Adrenal gland (tissue), 12 donors: ENCODE measurements around the gene ARHGEF39. TPM values are rescaled to one million over a fixed set of nuclear protein-coding genes. Genes with fewer than 3 reads are reported as not detected.

ENCODE experiments used
- DNase-seq, 7 donors: peaks; one replicate each; pipeline ENCODE4 v3.0.0-alpha.2; 2019 to 2020
- H3K27ac ChIP-seq, 5 donors: fragments of 200-600 bp; sonication (generic) in 4 of 5; 1 replicate in 3 of 5; 2 replicates in 2 of 5; pipeline versions ENCODE4 v1.5.1 to v1.8.0; 2016 to 2020; ENCODE audit warnings: mild to moderate bottlenecking in 1 of 5
- H3K27me3 ChIP-seq: fragments of 200-600 bp; 2 replicates; pipeline ENCODE4 v1.8.0; 2021
- H3K36me3 ChIP-seq, 2 donors: fragments of 200-600 bp; replicated peaks in 1 of 2; 1 replicate in 1 of 2; 2 replicates in 1 of 2; pipeline versions ENCODE4 v1.5.1 to v1.8.0; 2018 to 2022
- H3K4me1 ChIP-seq, 2 donors: fragments of 200-600 bp; replicated peaks in 1 of 2; 1 replicate in 1 of 2; 2 replicates in 1 of 2; pipeline versions ENCODE4 v1.5.1 to v1.8.0; 2018 to 2021
- H3K4me3 ChIP-seq, 4 donors: fragments of 200-600 bp; sonication (generic) in 3 of 4; one replicate each; pipeline ENCODE4 v1.5.1; 2016 to 2018
- H3K9me3 ChIP-seq, 3 donors: fragments of 200-600 bp; sonication (generic) in 1 of 3; replicated peaks in 1 of 3; 1 replicate in 2 of 3; 2 replicates in 1 of 3; pipeline versions ENCODE4 v1.5.1 to v1.8.0; 2016 to 2021
- CTCF ChIP-seq, 6 experiments: fragments of 450-650 bp in 4 of 6; fragments of 200-600 bp in 2 of 6; sonication (generic) in 1 of 6; IDR thresholded peaks; 1 replicate in 5 of 6; 2 replicates in 1 of 6; pipeline versions ENCODE4 v1.5.1 to v1.8.0; 2016 to 2021; ENCODE audit warnings: antibody characterized with exemption in 6 of 6, mild to moderate bottlenecking in 2 of 6, moderate library complexity in 1 of 6
- POLR2A ChIP-seq, 2 donors: fragments of 450-650 bp; IDR thresholded peaks; one replicate each; pipeline ENCODE4 v1.6.1; 2017; ENCODE audit warnings: antibody characterized with exemption in 2 of 2, mild to moderate bottlenecking in 2 of 2, moderate library complexity in 1 of 2
- WGBS, 4 donors: extraction: QIAGEN DNeasy Blood & Tissue Kit in 2 of 4; methylation state at CpG; one replicate each; pipeline versions ENCODE4 v1.1.5 to v1.1.7; 2013 to 2017; 5-methylcytosine and 5-hydroxymethylcytosine counted together
- intact Hi-C, 2 donors: fragments of 100-400 bp; cut with DNase I; formaldehyde crosslinking; loops; one replicate each; pipeline versions ENCODE4 v1.14.1 to v1.15.0; 2022 to 2023
- polyA plus RNA-seq, 3 donors: library from polyadenylated mRNA; stranded (reverse); fragments of 200-250 nt in 2 of 3; fragments of 350-450 nt in 1 of 3; fragmentation: Illumina TruSeq in 1 of 3; extraction: RNeasy Lipid Tissue Mini Kit (QIAGEN cat#74804) in 1 of 3; gene quantifications; one replicate each; pipeline ENCODE4 v1.2.3, GENCODE V29; 2013 to 2014
- total RNA-seq, 9 donors: library from RNA; depleted of rRNA in 4 of 9; stranded (reverse); fragments of >200 nt in 4 of 9; fragments of 120-200 nt in 1 of 9; fragmentation: NEBNext Ultra II Directional in 1 of 9; extraction: Animal tissue kit (Norgen Biotek cat#: 25700) in 1 of 9; gene quantifications; one replicate each; pipeline versions ENCODE4 v1.1.0 to v1.2.4, GENCODE V29; 2013 to 2023
- donor health status: healthy with polysubstance abuse.
- donor health status: Bipolar disorder and iron deficiency.
- donor health status: DM: yes; HTN: yes; CAD: no.
- donor health status: DM: no; HTN: no; CAD: no.
- donor health status: DM: no; HTN: no; CAD: no.
- donor health status: DM: yes; HTN: yes; CAD: no.

The ARHGEF39 gene
- total and polyA plus RNA-seq, 12 donors: 0.42 to 18.4 (median 1.2) TPM

- no peaks in the 10 kb centered on the region for H3K36me3 ChIP-seq
- 49 to 54% (median 51%) methylated on average over 2 to 10 of the region's 10 CpGs for WGBS, 4 donors
- no peaks in the 10 kb centered on the region for H3K27me3 ChIP-seq
- peak within 1 kb of the TSS in 1 of 5 donors; percentile 13 for H3K27ac ChIP-seq
- no peaks in the 10 kb centered on the region for H3K9me3 ChIP-seq
- TF ChIP-seq POLR2A (IDR thresholded peaks at IDR 0.05) (no peak), CTCF (IDR thresholded peaks at IDR 0.05) (no peak)
- DNase-seq: peak in 3 of 7 donors; percentile 55 to 70 (median 60)
- intact Hi-C loops: no loop called here
- H3K4me1 ChIP-seq: peaks cover 0 to 9% of the 10 kb centered on the region in 2 donors
- H3K4me3 ChIP-seq: no peak within 1 kb of the TSS
These were observed 8.4 kb upstream of the ARHGEF39 start, which contains the start of gene CA9 for GRCh38 chr9:35673132-35674024. Gene CA9, plus strand, starts transcription at chr9:35673928. Its CDS starts 32 bp downstream, at chr9:35673960.

DNA sequence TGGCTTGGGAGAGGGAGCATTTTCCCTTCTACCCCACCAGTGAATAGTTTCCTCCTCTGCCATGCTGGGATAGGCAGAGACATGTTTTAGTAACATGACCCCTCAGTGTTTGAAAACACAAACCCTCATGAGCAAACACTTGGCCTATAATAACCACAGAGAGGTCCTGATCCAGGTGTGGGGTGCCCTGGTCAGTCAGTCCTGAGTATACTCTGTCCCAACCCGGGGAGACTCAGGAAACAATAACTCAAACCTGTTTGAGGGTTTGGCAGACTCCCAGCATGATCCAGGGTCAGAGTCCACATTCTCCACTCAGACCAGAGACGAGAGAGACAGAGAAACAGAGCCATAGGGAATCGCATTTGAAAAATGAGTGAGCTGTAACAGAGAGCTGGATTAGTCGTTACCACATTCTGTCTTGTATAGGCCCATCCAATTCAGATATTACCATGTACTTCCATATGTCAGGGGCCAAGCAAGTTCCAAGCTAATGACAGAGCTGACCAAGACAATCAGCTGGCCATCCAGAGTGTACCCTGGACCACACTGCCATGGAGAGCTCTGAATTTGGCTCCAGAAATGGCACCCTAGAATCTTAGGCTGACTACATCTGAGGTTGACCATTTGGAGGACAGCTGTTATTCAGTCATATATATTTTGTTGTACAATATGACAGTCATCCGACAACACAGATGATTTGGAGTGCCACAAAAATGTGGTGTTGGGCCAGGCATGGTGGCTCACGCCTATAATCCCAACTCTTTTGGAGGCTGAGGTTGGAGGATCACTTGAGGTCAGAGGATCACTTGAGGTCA, 4.5 kb upstream of the ARHGEF39 start:
- 45 to 51% (median 50%) methylated on average over 6 of the region's 6 CpGs for whole genome bisulfite sequencing, 4 donors
- no peaks in the 10 kb centered on the region for H3K27me3 ChIP-seq
- no peak for TF ChIP-seq CTCF (IDR thresholded peaks at IDR 0.05)
- TF ChIP-seq POLR2A (IDR thresholded peaks at IDR 0.05): no peak
- intact Hi-C loops: no loop called here
- peaks cover 13 to 20% of the 10 kb centered on the region in 2 donors for H3K4me1 ChIP-seq
- H3K36me3 ChIP-seq: no peaks in the 10 kb centered on the region
- DNase-seq: no peak
- H3K9me3 ChIP-seq: no peaks in the 10 kb centered on the region
- no peak overlapping the region for H3K4me3 ChIP-seq
- no peak overlapping the region for H3K27ac ChIP-seq

DNA sequence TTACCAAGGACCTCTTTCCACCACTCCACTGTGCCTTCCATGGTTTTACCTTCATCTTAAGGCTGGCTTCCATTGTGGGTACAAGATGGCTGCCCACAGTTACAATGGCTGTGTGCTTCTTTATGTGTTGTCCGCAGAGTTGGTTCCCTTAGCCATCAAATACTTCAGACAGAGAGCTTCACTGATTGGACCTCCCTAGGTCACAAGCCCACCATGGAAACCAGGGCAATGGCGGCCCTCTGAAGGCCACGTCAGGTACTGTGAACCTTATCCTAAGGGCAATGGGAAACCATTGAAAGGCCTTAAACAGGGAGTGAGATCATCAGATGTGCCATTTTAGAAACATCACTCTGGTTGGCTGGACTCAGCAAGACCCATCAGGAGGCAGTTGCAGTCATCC, 2.9 kb upstream of the ARHGEF39 start:
- Histone ChIP-seq H3K4me3 (no peak overlapping the region), H3K9me3 (no peaks in the 10 kb centered on the region), H3K27ac (no peak overlapping the region), H3K4me1 (peaks cover 12 to 14% of the 10 kb centered on the region in 2 donors), H3K36me3 (no peaks in the 10 kb centered on the region), H3K27me3 (no peaks in the 10 kb centered on the region)
- intact Hi-C loops: no loop called here
- 94 to 98% (median 97%) methylated on average over 3 of the region's 3 CpGs for WGBS, 4 donors
- TF ChIP-seq CTCF (IDR thresholded peaks at IDR 0.05) (no peak), POLR2A (IDR thresholded peaks at IDR 0.05) (no peak)
- no peak for DNase-seq

DNA sequence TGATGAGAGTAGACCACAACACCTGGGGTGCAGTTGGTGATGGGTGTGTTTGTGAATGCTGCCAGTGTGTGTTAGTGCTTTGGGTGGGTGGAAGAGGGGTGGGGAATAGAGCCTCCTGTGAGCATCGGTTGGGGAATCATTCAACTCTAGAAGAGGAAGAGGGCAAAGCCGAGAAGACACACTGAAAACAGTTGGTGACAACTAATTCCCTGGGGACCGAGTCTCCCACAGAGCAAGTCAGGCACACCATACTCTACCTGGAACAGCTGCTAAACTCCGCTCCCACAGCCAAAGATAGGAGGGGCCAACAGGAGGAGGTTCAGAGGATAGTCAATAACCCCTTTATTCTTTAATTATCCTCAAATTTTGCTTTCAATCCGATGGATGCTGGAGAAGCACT, 1.6 kb upstream of the ARHGEF39 start:
- 88 to 95% (median 91%) methylated on average over 5 of the region's 5 CpGs for WGBS, 4 donors
- H3K4me3 ChIP-seq: no peak overlapping the region
- intact Hi-C loops: no loop called here
- no peaks in the 10 kb centered on the region for H3K9me3 ChIP-seq
- TF ChIP-seq POLR2A (IDR thresholded peaks at IDR 0.05) (no peak), CTCF (IDR thresholded peaks at IDR 0.05) (no peak)
- no peaks in the 10 kb centered on the region for H3K27me3 ChIP-seq
- no peak overlapping the region for H3K27ac ChIP-seq
- H3K4me1 ChIP-seq: peaks cover 12 to 17% of the 10 kb centered on the region in 2 donors
- no peaks in the 10 kb centered on the region for H3K36me3 ChIP-seq
- DNase-seq: no peak
